ENCODE measurements around the gene DNAH1. TPM values are rescaled to one million over a fixed set of nuclear protein-coding genes. Genes with fewer than 3 reads are reported as not detected.
A peak's percentile ranks its signal among the peaks of the same experiment; 100 is the strongest.

DNAH1 gene
- total RNA-seq, 4 donors from 2014 or later: 3.2 to 8.1 (median 6.2) TPM

DNA sequence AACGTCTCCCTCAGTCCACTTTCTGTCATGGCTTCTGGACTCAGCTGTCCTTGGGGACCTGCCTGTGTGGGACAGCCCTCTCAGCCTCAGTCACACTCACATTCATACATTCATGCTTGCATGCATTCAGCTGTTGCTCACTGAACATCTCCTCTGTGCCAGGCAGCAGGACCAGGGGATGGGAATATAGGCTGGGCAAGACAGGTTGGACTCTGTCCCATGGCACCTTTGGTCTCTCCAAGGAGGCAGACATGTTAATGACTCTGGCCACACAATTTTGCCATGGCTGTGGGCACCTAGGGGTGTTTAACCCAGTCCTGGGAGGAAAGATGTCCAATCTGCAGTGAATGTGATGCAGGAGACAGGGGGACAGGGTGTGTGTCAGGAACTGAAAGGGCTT is 7.8 kb upstream of the DNAH1 start:
- ATAC-seq: no peak
- H3K27ac ChIP-seq: no peak overlapping the region
- TF ChIP-seq EP300 (IDR thresholded peaks at IDR 0.05) (no peak), POLR2AphosphoS5 (IDR thresholded peaks at IDR 0.05) (no peak), POLR2A (IDR thresholded peaks at IDR 0.05) (no peak)
- TF ChIP-seq, protein P1, sequence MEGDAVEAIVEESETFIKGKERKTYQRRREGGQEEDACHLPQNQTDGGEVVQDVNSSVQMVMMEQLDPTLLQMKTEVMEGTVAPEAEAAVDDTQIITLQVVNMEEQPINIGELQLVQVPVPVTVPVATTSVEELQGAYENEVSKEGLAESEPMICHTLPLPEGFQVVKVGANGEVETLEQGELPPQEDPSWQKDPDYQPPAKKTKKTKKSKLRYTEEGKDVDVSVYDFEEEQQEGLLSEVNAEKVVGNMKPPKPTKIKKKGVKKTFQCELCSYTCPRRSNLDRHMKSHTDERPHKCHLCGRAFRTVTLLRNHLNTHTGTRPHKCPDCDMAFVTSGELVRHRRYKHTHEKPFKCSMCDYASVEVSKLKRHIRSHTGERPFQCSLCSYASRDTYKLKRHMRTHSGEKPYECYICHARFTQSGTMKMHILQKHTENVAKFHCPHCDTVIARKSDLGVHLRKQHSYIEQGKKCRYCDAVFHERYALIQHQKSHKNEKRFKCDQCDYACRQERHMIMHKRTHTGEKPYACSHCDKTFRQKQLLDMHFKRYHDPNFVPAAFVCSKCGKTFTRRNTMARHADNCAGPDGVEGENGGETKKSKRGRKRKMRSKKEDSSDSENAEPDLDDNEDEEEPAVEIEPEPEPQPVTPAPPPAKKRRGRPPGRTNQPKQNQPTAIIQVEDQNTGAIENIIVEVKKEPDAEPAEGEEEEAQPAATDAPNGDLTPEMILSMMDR (IDR thresholded peaks at IDR 0.05): no peak
- peaks cover 0 to 3% (median 0%) of the 10 kb centered on the region in 3 donors for H3K4me1 ChIP-seq
- H3K9me3 ChIP-seq: no peaks in the 10 kb centered on the region
- H3K4me3 ChIP-seq: no peak overlapping the region
- peaks cover 0 to 17% of the 10 kb centered on the region in 2 donors for H3K36me3 ChIP-seq
- 71% methylated on average over 1 of the region's 1 CpG; no CpG with 5 or more reads in 1 of the 2 donors for WGBS, 2 donors (ENCODE audit: low coverage in 1 of 2)
- no peaks in the 10 kb centered on the region for H3K27me3 ChIP-seq

DNA sequence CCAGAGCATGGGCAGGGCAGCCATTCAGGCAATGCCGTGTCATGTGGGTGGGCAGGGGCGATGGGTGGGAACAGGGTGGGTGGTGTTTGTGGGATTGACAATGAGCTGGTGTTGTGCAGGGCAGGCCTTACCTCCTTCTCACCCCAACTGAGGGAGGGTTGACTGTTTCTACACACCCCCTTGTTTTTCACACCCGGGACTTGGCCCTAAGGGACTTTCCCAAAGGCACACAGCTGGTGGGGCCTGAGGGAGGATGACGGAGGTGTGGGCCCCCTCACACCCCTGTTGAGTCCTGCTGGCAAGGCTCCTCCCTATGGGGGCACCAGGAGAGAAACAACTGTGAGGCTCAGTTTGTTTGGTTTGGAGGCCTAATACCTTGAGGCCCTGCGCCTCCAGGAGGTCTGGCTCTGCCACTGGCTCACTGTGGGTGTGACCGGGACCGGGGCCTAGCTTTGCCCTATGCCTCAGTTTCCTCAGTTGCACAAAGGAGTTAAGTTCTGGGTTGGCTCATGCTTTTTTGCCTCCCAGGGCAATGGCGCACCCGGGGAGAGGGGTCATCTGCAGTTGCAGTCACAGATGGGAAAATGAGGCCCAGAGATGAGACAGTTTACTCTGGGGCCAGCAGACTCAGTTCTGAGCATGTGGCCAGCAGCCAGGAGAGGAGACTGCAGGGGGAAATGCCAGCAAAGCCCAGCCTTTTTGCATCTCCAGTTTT is 5.1 kb upstream of the DNAH1 start:
- peaks cover 0 to 9% of the 10 kb centered on the region in 2 donors for H3K36me3 ChIP-seq
- no peaks in the 10 kb centered on the region for H3K27me3 ChIP-seq
- no peak for ATAC-seq
- H3K4me1 ChIP-seq: peaks cover 0 to 17% (median 0%) of the 10 kb centered on the region in 3 donors
- WGBS, 2 donors (ENCODE audit: low coverage in 1 of 2): 67 to 80% methylated on average over 1 to 2 of the region's 9 CpGs
- no peaks in the 10 kb centered on the region for H3K9me3 ChIP-seq
- no peak overlapping the region for H3K4me3 ChIP-seq
- TF ChIP-seq EP300 (IDR thresholded peaks at IDR 0.05) (no peak), POLR2AphosphoS5 (IDR thresholded peaks at IDR 0.05) (no peak)
- TF ChIP-seq, protein P1 (IDR thresholded peaks at IDR 0.05): no peak
- H3K27ac ChIP-seq: no peak overlapping the region

DNA sequence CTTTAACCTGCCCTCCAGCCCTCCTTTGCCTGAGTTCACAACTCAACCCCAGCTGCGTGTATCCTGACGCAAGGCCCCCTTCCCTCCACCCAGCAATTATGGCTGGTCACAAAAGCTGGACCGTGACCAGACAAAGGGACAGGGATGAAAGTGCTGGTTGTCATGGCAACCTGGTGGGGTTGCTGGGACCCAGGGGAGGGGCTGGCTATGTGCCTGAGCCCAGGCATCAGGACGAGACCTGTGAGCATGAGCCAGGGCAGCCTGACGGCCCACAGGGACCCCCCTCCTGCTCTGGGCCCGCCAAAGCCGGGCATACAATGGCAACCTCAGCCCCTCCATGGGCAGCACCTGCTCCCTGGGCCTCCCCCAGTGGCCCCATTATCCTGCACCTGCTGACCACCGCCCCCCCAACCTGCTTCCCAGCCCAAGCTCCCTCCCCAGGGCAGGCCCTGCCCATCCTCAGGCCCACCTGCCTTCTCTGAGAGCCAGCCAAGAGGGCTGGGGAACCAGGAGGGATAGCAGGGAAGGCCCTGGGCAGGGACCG is 4.5 kb upstream of the DNAH1 start:
- TF ChIP-seq POLR2A (IDR thresholded peaks at IDR 0.05): no peak
- TF ChIP-seq, protein P1 (IDR thresholded peaks at IDR 0.05): no peak
- TF ChIP-seq EP300 (IDR thresholded peaks at IDR 0.05): no peak
- no peak for TF ChIP-seq POLR2AphosphoS5 (IDR thresholded peaks at IDR 0.05)
- Histone ChIP-seq H3K4me1 (peaks cover 0 to 17% (median 0%) of the 10 kb centered on the region in 3 donors), H3K27me3 (no peaks in the 10 kb centered on the region), H3K36me3 (peaks cover 0 to 9% of the 10 kb centered on the region in 2 donors), H3K4me3 (no peak overlapping the region), H3K27ac (no peak overlapping the region), H3K9me3 (no peaks in the 10 kb centered on the region)
- WGBS, 2 donors (ENCODE audit: low coverage in 1 of 2): no CpG with 5 or more reads among the region's 9 CpGs
- no peak for ATAC-seq

DNA sequence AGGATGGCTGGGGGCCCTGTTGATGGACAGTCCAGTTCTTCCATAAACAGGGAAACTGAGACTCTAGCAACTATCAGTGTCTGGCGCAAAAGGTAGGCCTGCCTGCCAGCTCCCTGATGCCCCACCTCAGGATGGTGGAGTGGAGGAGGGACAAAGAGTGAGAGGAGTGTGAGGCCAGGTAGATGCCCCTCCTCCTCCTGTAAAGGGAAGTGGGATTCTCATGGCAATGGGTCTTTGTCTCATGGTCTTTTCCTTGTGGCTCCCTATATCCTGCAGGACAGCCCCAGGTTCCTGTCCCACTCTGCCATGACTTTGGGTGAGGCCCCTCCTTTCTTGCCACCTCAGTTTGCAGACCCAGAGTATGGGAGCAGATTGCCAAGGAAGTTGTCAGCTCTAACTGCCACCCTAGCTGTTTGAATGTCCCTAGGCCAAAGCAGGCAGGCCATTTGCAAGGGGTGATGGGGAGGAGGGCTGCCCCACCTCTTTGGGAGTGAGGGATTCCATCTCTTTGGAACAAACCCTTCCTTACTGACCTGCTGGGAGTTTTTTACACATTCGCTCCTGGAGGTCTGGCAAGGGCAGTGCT is 2.8 kb upstream of the DNAH1 start:
- peaks cover 0 to 9% of the 10 kb centered on the region in 2 donors for H3K36me3 ChIP-seq
- H3K9me3 ChIP-seq: no peaks in the 10 kb centered on the region
- H3K4me3 ChIP-seq: no peak overlapping the region
- no peaks in the 10 kb centered on the region for H3K27me3 ChIP-seq
- H3K4me1 ChIP-seq: peaks cover 0 to 30% (median 9%) of the 10 kb centered on the region in 3 donors
- no peak for ATAC-seq
- 70% methylated on average over 2 of the region's 2 CpGs; no CpG with 5 or more reads in 1 of the 2 donors for whole genome bisulfite sequencing, 2 donors (ENCODE audit: low coverage in 1 of 2)
- TF ChIP-seq EP300 (IDR thresholded peaks at IDR 0.05) (no peak), POLR2A (IDR thresholded peaks at IDR 0.05) (no peak), POLR2AphosphoS5 (IDR thresholded peaks at IDR 0.05) (no peak)
- TF ChIP-seq, protein P1 (IDR thresholded peaks at IDR 0.05): no peak
- H3K27ac ChIP-seq: peak overlapping the region in 1 of 4 donors; percentile 37

Measured in gastroesophageal sphincter (tissue), 4 donors.